Glomerular endothelial cell (primary cell): ENCODE data around the gene BST2. TPM values are rescaled to one million over a fixed set of nuclear protein-coding genes. Genes with fewer than 3 reads are reported as not detected.
"Not testable (repeated sequence)": the region's sequence is repeated elsewhere in the genome, so short reads cannot be mapped to it uniquely, and the experiment has no call there.

Experiments used
- DNase-seq: peaks from one replicate; pipeline ENCODE4 v3.0.0-alpha.2; 2011; ENCODE audit warnings: low read depth, low spot score; ENCODE audit errors: extremely low read depth
- total RNA-seq: library from RNA; depleted of rRNA; stranded (reverse); fragments of >200 nt; gene quantifications from 2 replicates; pipeline ENCODE4 v1.2.3, GENCODE V29; 2015

BST2 gene
- total RNA-seq, 1 donor from 2014 or later = 111 TPM

DNA sequence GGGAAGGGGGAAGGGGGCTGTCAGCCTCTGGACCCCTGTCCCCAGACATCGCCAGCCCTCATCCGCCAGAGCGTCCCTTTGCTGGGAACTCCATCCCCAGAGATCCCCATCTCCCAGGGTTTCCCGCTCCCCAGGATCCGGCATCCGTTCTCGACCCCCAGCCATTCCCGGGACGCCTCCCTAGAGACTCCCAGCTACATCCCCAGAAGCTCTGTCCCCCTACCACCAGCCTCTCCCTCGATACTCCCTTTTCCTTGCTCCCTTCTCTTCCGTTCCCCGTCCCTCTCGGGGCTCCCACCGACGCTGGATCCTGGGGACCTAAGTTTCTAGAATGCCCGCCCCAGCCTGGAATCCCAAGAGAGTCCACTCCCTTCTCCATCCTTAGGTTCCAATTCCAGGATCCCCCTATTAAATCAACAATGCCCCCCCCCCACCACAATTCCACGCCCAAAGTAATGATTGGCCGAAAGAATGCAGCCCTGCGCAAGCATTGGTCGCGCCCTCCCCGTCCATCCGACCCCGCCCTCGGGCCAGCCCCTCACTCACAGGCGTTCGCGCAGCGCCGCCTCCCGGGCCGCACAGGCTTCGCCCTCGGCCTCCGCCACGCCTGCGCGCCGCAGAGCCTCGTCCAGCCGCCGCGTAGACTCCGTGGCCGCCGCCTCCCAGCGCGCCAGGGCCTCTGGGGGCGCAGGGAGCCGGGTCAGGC, 14.6 kb downstream of the BST2 start:
- DNase-seq = no peak

- DNase-seq = no peak
Observed at GRCh38 chr19:17389957-17390664, 15.3 kb downstream of the BST2 start.

DNA sequence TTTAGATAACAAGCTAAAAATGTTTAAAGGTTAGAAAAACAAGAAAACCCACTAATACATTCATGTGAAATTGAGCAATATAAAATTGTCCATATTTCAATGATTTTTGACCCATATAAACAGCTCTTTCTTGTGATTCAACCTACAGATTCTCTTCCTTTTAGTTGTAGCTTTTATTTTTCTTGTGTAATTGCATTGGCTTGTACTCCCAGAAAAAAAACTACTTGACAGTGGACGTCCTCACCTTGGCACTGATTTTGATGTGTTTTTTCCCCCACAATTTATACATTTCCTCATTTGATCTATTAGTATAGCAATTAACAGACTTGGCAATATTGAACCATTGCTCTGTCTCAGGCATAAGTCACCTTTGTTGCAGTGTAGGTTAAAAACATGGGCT, 16.1 kb downstream of the BST2 start:
- no peak for DNase-seq

- DNase-seq = no peak
Observed at GRCh38 chr19:17385878-17386611, 19.4 kb downstream of the BST2 start.

- DNase-seq = no peak
Observed at GRCh38 chr19:17380426-17381138, 24.8 kb downstream of the BST2 start.

DNA sequence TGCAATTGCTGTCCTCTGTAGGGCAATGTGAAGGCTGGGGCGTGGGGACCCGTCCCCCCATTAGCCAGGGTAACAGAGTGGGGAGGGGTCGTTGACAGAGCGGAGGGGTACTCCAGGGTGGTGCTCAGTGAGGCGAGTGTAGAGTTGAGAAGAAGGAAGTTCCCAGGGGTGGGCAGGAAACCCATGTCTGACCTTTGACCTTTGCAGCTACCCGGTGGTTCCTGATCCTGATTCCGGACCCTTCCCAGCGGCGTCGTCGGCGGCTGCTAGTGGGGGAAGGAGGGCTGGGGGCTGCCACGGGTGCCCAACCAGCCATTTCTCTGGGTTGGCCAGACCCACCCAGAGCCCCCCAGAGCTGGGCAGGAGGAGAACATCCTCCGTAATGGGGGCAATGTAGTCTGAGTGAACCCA, 26.2 kb downstream of the BST2 start:
- no peak for DNase-seq

DNA sequence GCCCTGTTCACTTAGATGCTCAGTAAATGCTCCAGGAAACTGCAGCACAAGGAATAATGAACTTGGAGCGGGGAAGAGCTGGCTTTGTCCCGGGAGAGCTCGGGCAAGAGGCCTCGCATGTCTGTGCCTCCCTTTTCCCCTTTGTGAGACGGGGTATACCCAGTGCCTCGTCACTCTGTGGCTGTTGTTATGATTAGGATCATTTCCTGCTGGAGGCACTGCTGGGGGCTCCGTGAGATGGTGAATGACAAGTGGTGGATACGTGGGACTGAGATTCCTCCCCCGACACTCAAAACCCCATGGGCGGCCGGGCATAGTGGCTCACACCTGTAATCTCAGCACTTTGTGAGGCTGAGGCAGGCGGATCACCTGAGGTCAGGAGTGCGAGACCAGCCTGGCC, 27.2 kb downstream of the BST2 start:
- no peak for DNase-seq

DNA sequence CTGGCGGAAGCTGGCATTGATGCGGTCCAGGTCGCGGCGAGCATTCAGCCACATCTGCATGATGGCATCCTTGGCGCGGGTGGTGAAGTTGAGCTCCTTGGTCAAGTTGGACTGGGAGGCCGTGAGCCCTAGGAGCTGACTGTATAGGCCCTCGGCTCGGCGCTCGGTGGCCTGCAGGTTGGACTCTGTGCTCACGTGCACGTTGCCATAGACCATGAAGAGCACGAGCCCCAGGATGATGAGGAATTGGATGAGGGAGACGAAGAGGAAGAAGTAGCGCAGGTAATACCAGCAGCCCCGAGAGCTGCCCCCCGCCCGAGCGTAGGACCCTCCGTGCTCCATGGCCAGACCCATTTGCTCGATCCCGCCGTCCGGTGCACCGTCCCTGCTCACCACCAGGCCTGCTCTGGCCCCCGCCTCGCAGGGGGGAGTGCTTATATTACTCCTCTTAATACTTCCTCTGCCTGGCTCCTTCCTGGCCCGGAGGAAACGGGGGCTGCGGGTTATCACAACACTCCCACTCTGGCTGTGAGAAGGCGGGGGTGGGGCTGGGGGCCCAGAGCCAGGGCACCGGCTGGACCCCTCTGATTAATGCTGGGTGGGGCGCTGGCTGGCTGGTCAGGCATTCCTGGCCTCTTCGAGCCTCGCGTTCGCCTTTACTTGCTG, 28.4 kb downstream of the BST2 start, which contains the start of gene PLVAP:
TSS of gene PLVAP (minus strand) at position 408 of the 666 bp plus-strand sequence. CDS start at position 354, 54 bp downstream.
- DNase-seq = no peak

GRCh38 chr19:17370026-17370587, 35.3 kb downstream of the BST2 start:
- no peak for DNase-seq

GRCh38 chr19:17365361-17365760, 40.1 kb downstream of the BST2 start:
- no peak for DNase-seq

- DNase-seq = not testable (repeated sequence)
Observed at GRCh38 chr19:17363852-17364605, 41.4 kb downstream of the BST2 start.

- DNase-seq = no peak
Observed at GRCh38 chr19:17359905-17360800, 45.3 kb downstream of the BST2 start.

DNA sequence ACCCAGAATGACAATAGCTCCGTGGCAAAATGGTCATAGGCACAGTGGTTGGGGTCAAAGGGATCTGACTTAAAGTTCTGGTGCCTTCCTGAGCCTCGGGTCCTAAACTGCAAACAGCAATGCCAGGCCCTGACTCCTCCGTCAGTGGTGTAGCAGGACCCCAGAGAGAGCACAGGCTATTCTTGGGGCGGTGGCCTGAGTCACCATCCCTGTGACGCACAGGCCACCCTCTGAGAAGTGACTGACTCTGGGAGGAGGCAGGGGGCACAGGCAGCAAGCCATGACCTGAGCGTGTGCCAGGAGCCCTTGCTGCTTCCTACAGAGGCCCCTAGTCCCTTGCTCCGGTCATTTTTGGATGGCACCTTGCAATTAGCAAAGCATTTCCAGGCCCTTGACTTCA, 47.0 kb downstream of the BST2 start:
- DNase-seq = no peak

DNA sequence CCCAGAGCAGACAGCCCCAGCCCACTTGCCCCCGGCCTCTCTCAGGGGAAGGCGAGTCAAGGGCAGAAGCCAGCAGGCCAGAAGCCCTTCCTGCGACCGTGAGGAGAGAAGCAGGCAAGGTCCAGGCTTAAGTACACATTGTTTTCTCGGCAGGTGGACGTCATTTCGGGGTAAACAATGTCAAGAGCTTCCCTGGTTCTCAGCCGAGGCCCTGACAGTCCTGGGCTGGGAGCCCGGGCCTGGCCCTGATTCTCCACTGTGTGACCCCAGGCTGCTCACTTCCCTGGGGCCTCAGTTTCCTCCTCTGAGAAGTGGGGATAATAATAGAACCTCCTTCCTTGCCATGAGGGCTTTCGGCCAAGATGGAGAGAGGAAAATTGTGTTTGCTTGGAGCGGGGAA, 47.7 kb downstream of the BST2 start:
- no peak for DNase-seq

DNA sequence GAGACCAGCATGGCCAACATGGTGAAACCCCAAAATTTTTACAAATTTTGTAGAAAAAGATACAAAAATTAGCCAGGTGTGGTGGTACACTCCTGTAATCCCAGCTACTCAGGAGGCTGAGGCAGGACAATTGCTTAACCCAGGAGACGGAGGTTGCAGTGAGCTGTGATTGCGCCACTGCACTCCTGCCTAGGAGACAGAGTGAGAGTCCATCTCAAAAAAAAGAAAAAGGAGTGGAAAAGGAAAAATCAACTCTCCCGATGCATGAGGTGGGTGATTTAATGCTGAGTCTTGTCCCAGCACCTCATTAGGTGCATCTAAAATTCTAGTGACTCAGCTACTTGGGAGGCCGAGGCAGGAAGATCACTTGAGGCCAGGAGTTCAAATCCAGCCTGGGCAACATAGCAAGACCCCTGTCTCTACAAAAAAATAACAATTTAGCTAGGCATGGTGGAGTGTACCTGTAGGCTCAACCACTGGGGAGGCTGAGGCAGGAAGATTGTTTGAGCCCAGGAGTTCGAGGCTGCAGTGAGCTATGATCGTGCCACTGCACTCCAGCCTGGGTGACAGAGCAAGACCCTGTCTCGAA, 48.3 kb downstream of the BST2 start:
- no peak for DNase-seq

- no peak for DNase-seq
Observed at GRCh38 chr19:17353386-17353785, 52.0 kb downstream of the BST2 start.
